AG04449 (cell line): ENCODE measurements around the gene JPH3.
A peak's percentile ranks its signal among the peaks of the same experiment; 100 is the strongest.

ENCODE experiments used
- CTCF ChIA-PET: fragments of 350-600 bp; formaldehyde crosslinking; extraction: SDS; loops from one replicate; lab custom pipeline; 2021; ENCODE audit warnings: antibody characterized with exemption; lab: Yijun Ruan, JAX
- POLR2A ChIA-PET: fragments of 400-600, 350-600 bp; formaldehyde crosslinking; extraction: SDS; loops from one replicate; lab custom pipeline; 2020; ENCODE audit warnings: antibody characterized with exemption, inconsistent platforms; lab: Yijun Ruan, JAX
- DNase-seq: peaks from one replicate; pipeline ENCODE4 v3.0.0-alpha.2; 2010; ENCODE audit warnings: low read depth, low spot score
- H3K4me3 ChIP-seq: 2 replicates; pipeline ENCODE4 v1.5.1; 2011; ENCODE audit warnings: low read depth, mild to moderate bottlenecking, control low read depth, low read length
- TF ChIP-seq, protein P1 (sequence below): IDR thresholded peaks from one replicate; pipeline ENCODE4 v1.5.1; 2011; ENCODE audit warnings: mild to moderate bottlenecking, moderate library complexity, low read length, control low read depth, inconsistent platforms; ENCODE audit not compliant: insufficient read depth; ENCODE audit errors: missing control alignments

JPH3 gene

DNA sequence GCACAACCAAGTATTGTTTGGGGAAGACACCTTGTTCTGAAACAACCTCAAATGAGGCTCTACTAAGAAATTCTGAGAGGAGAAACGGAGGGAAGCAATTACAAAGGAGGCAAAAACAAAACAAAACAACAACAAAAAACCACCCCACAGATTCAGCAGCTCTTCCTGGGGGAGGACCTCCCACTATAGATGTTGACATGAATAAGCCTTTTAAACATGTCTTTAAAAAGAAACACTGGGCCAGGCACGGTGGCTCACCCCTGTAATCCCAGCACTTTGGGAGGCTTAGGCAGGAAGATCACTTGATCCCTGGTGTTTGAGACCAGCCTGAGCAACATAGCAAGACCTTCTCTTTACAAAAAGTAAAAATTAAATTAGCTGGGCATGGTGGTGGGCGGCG is 22.6 kb upstream of the JPH3 start:
- TF ChIP-seq, protein P1, sequence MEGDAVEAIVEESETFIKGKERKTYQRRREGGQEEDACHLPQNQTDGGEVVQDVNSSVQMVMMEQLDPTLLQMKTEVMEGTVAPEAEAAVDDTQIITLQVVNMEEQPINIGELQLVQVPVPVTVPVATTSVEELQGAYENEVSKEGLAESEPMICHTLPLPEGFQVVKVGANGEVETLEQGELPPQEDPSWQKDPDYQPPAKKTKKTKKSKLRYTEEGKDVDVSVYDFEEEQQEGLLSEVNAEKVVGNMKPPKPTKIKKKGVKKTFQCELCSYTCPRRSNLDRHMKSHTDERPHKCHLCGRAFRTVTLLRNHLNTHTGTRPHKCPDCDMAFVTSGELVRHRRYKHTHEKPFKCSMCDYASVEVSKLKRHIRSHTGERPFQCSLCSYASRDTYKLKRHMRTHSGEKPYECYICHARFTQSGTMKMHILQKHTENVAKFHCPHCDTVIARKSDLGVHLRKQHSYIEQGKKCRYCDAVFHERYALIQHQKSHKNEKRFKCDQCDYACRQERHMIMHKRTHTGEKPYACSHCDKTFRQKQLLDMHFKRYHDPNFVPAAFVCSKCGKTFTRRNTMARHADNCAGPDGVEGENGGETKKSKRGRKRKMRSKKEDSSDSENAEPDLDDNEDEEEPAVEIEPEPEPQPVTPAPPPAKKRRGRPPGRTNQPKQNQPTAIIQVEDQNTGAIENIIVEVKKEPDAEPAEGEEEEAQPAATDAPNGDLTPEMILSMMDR = no peak
- ChIA-PET POLR2A (no interaction called here), CTCF (interaction anchor here (1.6 kb wide), 1 partner anchor 10 kb away, joined by 4 read pairs; no protein-coding TSS in a partner anchor)
- DNase-seq = no peak
- H3K4me3 ChIP-seq = no peak overlapping the region

- ChIA-PET POLR2A (no interaction called here), CTCF (interaction anchor here (1.6 kb wide), 1 partner anchor 11 kb away, joined by 4 read pairs; no protein-coding TSS in a partner anchor)
- TF ChIP-seq, protein P1 = no peak
- no peak for DNase-seq
- H3K4me3 ChIP-seq = no peak overlapping the region
Observed at GRCh38 chr16:87580855-87581261, 21.4 kb upstream of the JPH3 start.

DNA sequence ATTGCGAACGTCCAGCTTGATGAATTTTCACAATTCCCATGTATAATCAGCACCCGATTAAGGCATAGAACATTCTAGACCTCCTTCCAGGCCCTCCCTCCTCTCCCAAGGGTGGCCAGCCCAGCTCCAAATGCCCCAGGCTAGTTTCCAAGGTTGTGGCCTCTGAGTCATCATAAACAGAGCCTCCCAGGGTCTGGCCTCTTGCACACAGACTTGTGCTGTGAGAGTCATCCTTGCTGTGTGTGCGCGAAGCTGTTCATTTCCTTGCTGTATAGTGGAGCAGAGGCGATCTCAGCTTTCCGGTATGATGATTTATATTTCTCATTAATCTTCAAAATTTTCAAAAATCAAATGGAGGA is 20.5 kb upstream of the JPH3 start:
- TF ChIP-seq, protein P1 = no peak
- ChIA-PET CTCF (interaction anchor here (0.6 to 10.5 kb wide), 9 partner anchors 9 to 195 kb away, joined by 3 to 168 read pairs (median 4); no protein-coding TSS in a partner anchor), POLR2A (interaction anchor here (0.5 to 1.4 kb wide), 9 partner anchors 19 to 1228 kb away, joined by 3 to 4 read pairs (median 3); partner anchors contain the start of gene FBXO31)
- no peak overlapping the region; the same call in 1 of the 2 replicates for H3K4me3 ChIP-seq
- peak; percentile 87 for DNase-seq

DNA sequence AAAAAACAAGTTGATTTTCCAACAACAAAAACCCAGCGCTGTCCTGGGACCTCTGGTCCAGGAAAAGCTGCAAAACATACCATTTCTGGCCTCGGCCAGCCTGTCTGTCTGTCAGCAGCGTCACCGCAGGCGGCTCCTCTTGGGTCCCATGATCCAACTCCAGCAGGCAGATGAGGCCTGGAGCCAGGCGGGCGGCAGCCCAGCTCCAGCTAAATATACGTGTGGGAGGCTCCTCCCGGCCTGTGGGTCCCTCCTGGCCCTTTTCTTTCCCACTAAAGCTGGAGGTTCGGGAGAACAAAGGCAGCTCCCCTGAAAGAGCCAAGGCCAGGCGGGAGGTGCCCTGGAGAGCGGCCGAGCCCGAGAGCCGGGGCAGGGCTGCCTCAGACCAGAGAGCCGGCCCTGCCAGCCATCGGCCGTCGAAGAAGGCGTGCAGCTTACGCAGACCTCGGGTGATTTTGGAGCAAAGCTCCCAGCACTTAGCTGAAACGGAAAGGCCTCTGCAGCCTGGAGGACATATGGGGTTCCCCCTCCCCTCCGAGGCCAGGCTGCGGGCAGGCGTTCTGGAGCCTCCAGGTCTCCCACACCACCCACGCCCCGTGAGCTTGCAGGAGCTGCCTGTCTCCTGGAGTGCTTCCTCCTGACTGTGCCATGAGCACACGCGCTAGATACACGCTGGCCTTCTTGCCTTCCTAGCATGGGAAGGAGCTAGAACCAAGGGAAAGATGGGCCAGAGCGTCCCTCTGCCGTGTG is 19.9 kb upstream of the JPH3 start:
- POLR2A ChIA-PET = interaction anchor here (0.6 to 1.4 kb wide), 8 partner anchors 20 to 1228 kb away, joined by 3 to 4 read pairs (median 4); partner anchors contain the start of gene FBXO31
- peak overlapping the region; percentile 20 for H3K4me3 ChIP-seq
- DNase-seq = no peak
- CTCF ChIA-PET = interaction anchor here (0.8 to 10.5 kb wide), 11 partner anchors 9 to 197 kb away, joined by 3 to 168 read pairs (median 4); no protein-coding TSS in a partner anchor
- TF ChIP-seq, protein P1 = no peak

DNA sequence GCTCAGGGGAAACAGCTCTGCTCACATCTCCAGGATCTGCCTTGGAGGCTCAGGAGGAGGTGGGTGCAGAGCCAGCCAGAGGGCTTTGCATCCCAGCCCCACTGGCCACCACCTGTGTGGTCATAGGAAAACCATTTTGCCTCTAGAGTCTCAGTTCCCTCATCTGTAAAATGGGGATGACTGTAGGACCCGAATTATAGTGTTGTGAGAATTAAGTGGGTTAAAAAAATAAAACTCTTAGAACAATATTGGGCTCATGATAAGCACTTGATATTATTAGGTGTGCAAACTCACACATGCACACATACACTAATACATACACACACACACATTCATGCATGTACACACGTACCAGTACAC is 19.4 kb upstream of the JPH3 start:
- H3K4me3 ChIP-seq = no peak overlapping the region
- TF ChIP-seq, protein P1 = no peak
- no peak for DNase-seq
- ChIA-PET POLR2A (interaction anchor here (0.6 to 1.2 kb wide), 3 partner anchors 31 to 1034 kb away, joined by 3 to 4 read pairs (median 3); partner anchors contain the start of gene FBXO31), CTCF (interaction anchor here (0.8 to 10.5 kb wide), 8 partner anchors 8 to 197 kb away, joined by 3 to 168 read pairs (median 8); no protein-coding TSS in a partner anchor)

DNA sequence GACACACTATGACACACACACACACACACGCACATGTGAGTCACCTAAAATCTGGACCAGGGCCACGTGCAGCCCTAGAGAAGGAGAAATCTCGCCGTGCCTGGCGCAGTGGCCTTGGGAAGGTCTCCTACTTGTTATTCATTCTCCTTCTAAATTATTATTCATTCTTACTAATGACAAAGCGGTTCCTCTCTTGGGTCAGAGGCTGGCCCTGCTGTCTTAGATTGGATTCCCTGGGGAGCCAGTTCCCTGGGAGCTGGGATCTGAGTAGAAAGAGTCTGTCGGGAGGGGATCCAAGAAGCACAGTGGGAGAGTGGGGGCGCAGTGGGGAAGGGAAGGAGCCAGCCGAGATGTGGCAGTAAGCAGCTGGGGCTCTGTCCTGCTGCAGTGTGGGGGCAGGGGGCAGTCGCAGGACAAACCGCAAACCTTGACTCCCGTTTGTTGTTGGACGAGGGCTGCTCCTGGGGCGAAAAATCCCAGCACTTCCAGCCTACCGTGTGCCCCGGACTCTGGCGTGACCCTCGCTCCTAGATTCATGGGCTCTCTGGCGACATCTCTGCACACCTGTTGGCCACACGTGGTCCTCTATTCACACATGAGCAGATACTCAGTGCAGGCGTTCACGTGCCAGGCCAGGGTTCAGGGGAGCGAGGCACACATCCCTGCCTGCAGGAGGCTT is 18.7 kb upstream of the JPH3 start:
- TF ChIP-seq, protein P1 = no peak
- no peak overlapping the region for H3K4me3 ChIP-seq
- POLR2A ChIA-PET = interaction anchor here (0.8 kb wide), 1 partner anchor 40 kb away, joined by 3 read pairs; no protein-coding TSS in a partner anchor
- CTCF ChIA-PET = interaction anchor here (1.0 to 10.5 kb wide), 3 partner anchors 11 to 120 kb away, joined by 3 to 168 read pairs (median 9); no protein-coding TSS in a partner anchor
- DNase-seq = no peak
